Vagina (tissue), 2 donors: Measurements from ENCODE around the gene KEL. TPM values are rescaled to one million over a fixed set of nuclear protein-coding genes. Genes with fewer than 3 reads are reported as not detected.

Experiments used
- DNase-seq, 2 donors: peaks; one replicate each; pipeline ENCODE4 v3.0.0-alpha.2; 2017; ENCODE audit errors: extremely low spot score in 2 of 2
- H3K27ac ChIP-seq: fragments of 200-600 bp; sonication (generic); one replicate; pipeline ENCODE4 v1.5.1; 2019
- H3K27me3 ChIP-seq: fragments of 200-600 bp; sonication (generic); one replicate; pipeline ENCODE4 v1.5.1; 2019
- H3K36me3 ChIP-seq, 2 donors: fragments of 200-600 bp; sonication (generic); one replicate each; pipeline ENCODE4 v1.5.1; 2017 to 2019
- H3K4me1 ChIP-seq: fragments of 200-600 bp; sonication (generic); one replicate; pipeline ENCODE4 v1.5.1; 2019
- H3K4me3 ChIP-seq, 2 donors: fragments of 200-600 bp; sonication (generic); 1 replicate in 1 of 2; 2 replicates in 1 of 2; pipeline ENCODE4 v1.5.1; 2016 to 2019
- H3K9me3 ChIP-seq: fragments of 200-600 bp; sonication (generic); one replicate; pipeline ENCODE4 v1.5.1; 2019
- POLR2A ChIP-seq, 2 donors: fragments of 450-650 bp; IDR thresholded peaks; one replicate each; pipeline ENCODE4 v1.6.1; 2017; ENCODE audit warnings: antibody characterized with exemption in 2 of 2, mild to moderate bottlenecking in 2 of 2, moderate library complexity in 2 of 2
- POLR2AphosphoS5 ChIP-seq, 2 donors: sonication (generic); formaldehyde crosslinking; IDR thresholded peaks; one replicate each; pipeline ENCODE4 v1.9.0; 2017; ENCODE audit warnings: antibody characterized with exemption in 2 of 2, mild to moderate bottlenecking in 2 of 2, low read depth in 1 of 2; ENCODE audit not compliant: insufficient read depth in 1 of 2
- intact Hi-C: fragments of 100-400 bp; cut with DNase I; formaldehyde crosslinking; loops from one replicate; pipeline ENCODE4 v1.15.1; 2023
- total RNA-seq: library from RNA; depleted of rRNA; stranded (reverse); fragments of >200 nt; gene quantifications from one replicate; pipeline ENCODE4 v1.2.3, GENCODE V29; 2016
- TF ChIP-seq, protein P1 (sequence below), 3 experiments: fragments of 450-650 bp in 2 of 3; fragments of 200-600 bp in 1 of 3; sonication (generic) in 1 of 3; IDR thresholded peaks; one replicate each; pipeline ENCODE4 v1.5.1; 2017 to 2019; ENCODE audit warnings: antibody characterized with exemption in 3 of 3, mild to moderate bottlenecking in 2 of 3, moderate library complexity in 2 of 3

The KEL gene
- total RNA-seq, 1 donor from 2014 or later, result 2.2 TPM

DNA sequence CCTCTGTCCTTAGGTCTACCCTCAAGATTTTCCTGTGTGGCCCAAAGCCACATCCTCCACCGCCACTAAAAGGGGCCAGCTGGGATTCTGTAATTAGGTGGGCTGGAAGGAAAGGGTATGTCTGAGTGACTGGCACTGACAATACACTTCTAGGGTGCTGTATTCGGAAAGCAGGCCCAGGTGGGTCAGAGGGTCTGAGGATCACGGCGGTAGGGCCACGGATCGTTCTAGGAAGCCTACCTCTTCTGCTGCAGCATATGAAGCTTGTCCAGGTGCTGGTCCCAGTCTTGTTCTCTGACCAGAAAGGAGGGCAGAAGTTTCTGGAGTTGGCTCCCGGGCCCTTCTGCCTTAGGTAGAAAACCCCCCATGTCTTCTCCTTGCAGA lies 29.1 kb downstream of the KEL start:
- Histone ChIP-seq H3K4me3 (no peak overlapping the region), H3K9me3 (no peaks in the 10 kb centered on the region), H3K36me3 (no peaks in the 10 kb centered on the region), H3K27me3 (no peaks in the 10 kb centered on the region), H3K4me1 (no peaks in the 10 kb centered on the region), H3K27ac (no peak overlapping the region)
- TF ChIP-seq POLR2AphosphoS5 (IDR thresholded peaks at IDR 0.05; ENCODE audit: insufficient read depth in 1 of 2, low read depth in 1 of 2) (no peak), POLR2A (IDR thresholded peaks at IDR 0.05) (no peak)
- TF ChIP-seq, protein P1, sequence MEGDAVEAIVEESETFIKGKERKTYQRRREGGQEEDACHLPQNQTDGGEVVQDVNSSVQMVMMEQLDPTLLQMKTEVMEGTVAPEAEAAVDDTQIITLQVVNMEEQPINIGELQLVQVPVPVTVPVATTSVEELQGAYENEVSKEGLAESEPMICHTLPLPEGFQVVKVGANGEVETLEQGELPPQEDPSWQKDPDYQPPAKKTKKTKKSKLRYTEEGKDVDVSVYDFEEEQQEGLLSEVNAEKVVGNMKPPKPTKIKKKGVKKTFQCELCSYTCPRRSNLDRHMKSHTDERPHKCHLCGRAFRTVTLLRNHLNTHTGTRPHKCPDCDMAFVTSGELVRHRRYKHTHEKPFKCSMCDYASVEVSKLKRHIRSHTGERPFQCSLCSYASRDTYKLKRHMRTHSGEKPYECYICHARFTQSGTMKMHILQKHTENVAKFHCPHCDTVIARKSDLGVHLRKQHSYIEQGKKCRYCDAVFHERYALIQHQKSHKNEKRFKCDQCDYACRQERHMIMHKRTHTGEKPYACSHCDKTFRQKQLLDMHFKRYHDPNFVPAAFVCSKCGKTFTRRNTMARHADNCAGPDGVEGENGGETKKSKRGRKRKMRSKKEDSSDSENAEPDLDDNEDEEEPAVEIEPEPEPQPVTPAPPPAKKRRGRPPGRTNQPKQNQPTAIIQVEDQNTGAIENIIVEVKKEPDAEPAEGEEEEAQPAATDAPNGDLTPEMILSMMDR (IDR thresholded peaks at IDR 0.05), result no peak
- intact Hi-C loops, result no loop called here
- no peak for DNase-seq

DNA sequence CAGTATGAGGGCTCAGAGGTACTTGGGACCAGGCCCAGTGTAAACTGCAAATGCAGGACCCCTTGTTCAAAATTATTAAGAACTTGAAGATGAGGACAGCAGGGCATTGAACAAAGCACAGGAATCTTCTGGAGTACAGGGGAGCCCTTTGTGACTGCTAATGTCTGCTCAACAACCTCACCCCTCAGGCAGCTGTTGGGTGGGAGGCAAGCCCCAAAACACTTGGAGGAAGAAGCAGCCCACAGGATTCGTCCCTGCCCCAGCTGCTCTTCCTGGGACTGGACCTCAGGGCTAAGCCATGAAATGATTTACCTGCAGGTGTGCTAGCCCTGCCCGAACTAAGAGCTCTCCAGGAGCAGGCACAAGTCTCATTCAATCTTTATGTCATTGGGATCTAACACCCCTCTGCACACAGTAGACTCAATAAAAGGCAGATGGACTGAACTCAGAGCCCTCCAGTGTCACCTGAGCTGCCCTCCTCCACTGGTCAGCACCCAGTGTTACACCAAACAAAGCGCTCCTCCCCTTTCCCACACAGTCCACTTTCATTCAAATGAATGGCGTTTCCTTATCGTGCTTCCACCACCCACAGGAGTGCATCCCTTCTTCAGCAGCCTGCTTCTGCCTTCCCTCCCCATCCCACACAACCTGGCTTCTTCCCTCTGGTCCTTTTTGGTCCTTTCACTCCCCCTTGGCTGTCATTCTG lies 29.6 kb downstream of the KEL start:
- Histone ChIP-seq H3K27me3 (no peaks in the 10 kb centered on the region), H3K36me3 (no peaks in the 10 kb centered on the region), H3K27ac (no peak overlapping the region), H3K4me3 (no peak overlapping the region), H3K9me3 (no peaks in the 10 kb centered on the region), H3K4me1 (no peaks in the 10 kb centered on the region)
- peak in 1 of 2 donors; percentile 40 for DNase-seq
- intact Hi-C loops, result no loop called here
- TF ChIP-seq, protein P1 (IDR thresholded peaks at IDR 0.05), result no peak
- TF ChIP-seq POLR2A (IDR thresholded peaks at IDR 0.05) (no peak), POLR2AphosphoS5 (IDR thresholded peaks at IDR 0.05; ENCODE audit: insufficient read depth in 1 of 2, low read depth in 1 of 2) (no peak)

DNA sequence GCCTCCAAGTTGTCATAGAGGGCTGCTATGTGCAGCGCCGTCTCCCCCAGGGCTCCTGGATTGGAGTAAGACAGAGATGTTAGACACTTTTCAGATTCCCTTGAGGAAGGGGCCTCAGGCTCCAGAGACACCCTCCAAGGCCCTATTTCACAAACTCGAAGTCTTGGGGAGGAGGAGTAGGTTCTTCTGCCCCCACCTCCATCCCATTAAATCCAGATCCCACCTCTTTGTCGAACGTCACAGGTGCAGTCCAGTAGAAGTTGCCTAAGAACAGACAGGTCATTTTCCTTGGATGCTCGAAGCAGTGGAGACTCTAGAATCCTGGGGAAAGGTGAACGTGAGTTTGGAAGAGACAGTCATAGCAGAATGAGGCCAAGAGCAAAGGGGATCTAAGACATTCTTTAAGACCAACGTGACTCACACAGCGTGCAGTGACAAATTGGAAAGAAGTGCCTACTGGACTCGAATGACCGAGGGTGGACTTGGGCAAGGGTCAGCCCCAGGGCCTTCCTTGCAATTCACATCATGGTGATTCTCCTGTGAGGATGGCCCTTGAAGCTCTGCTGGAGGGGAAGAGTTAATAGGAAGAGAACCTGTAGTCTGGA lies 31.9 kb downstream of the KEL start:
- Histone ChIP-seq H3K4me3 (no peak overlapping the region), H3K4me1 (no peaks in the 10 kb centered on the region), H3K27me3 (no peaks in the 10 kb centered on the region), H3K36me3 (no peaks in the 10 kb centered on the region), H3K27ac (no peak overlapping the region), H3K9me3 (no peaks in the 10 kb centered on the region)
- intact Hi-C loops, result no loop called here
- DNase-seq, result peak in 1 of 2 donors; percentile 70
- TF ChIP-seq POLR2A (IDR thresholded peaks at IDR 0.05), result no peak
- TF ChIP-seq, protein P1 (IDR thresholded peaks at IDR 0.05), result no peak
- no peak for TF ChIP-seq POLR2AphosphoS5 (IDR thresholded peaks at IDR 0.05; ENCODE audit: insufficient read depth in 1 of 2, low read depth in 1 of 2)

DNA sequence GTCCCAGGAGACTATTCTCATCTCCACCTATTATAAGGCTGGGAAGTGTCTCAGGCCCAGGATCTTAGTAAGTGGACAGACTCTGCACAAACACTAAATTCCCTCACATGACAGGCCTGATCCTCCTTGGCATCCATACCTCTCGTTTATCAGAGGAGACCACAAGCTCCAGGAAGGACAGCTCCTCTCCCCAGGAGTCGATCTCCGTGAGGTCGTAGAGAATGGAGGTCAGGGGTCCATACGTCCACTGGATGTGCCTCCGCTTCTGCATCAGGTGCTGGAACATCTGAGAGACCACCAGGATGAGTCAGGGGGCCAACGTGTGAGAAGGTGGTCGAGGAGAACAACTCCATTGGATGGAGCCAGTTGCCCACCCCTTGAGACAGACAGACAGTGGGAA lies 34.2 kb downstream of the KEL start:
- Histone ChIP-seq H3K36me3 (no peaks in the 10 kb centered on the region), H3K4me1 (no peaks in the 10 kb centered on the region), H3K27ac (no peak overlapping the region), H3K4me3 (no peak overlapping the region), H3K27me3 (no peaks in the 10 kb centered on the region), H3K9me3 (no peaks in the 10 kb centered on the region)
- TF ChIP-seq POLR2A (IDR thresholded peaks at IDR 0.05) (no peak), POLR2AphosphoS5 (IDR thresholded peaks at IDR 0.05; ENCODE audit: insufficient read depth in 1 of 2, low read depth in 1 of 2) (no peak)
- TF ChIP-seq, protein P1 (IDR thresholded peaks at IDR 0.05), result no peak
- intact Hi-C loops, result no loop called here
- peak; percentile 55 to 64 for DNase-seq
